Raji (cell line): Measurements from ENCODE around the gene MCTP2.

Source experiments
- POLR2A ChIP-seq: IDR thresholded peaks from 2 replicates; pipeline ENCODE4 v1.6.1; 2011; ENCODE audit warnings: low read depth, low read length, control low read depth; ENCODE audit not compliant: insufficient read depth

Gene MCTP2

GRCh38 chr15:94336817-94337467 is 105.6 kb downstream of the MCTP2 start:
- TF ChIP-seq POLR2A, result no peak

- no peak for TF ChIP-seq POLR2A
Observed at GRCh38 chr15:94338243-94338846, 107.0 kb downstream of the MCTP2 start.

GRCh38 chr15:94346282-94346681 is 114.9 kb downstream of the MCTP2 start:
- TF ChIP-seq POLR2A, result no peak

- TF ChIP-seq POLR2A, result no peak
Observed at GRCh38 chr15:94348084-94348483, 116.7 kb downstream of the MCTP2 start.

- TF ChIP-seq POLR2A, result no peak
Observed at GRCh38 chr15:94351031-94351535, 119.7 kb downstream of the MCTP2 start.

- no peak for TF ChIP-seq POLR2A
Observed at GRCh38 chr15:94352636-94353487, 121.5 kb downstream of the MCTP2 start.

- no peak for TF ChIP-seq POLR2A
Observed at GRCh38 chr15:94353488-94353820, 122.1 kb downstream of the MCTP2 start.

GRCh38 chr15:94354655-94355054 is 123.3 kb downstream of the MCTP2 start:
- no peak for TF ChIP-seq POLR2A

GRCh38 chr15:94359716-94360115 is 128.4 kb downstream of the MCTP2 start:
- no peak for TF ChIP-seq POLR2A

- TF ChIP-seq POLR2A, result no peak
Observed at GRCh38 chr15:94360251-94360685, 128.9 kb downstream of the MCTP2 start.

GRCh38 chr15:94362385-94363092 is 131.2 kb downstream of the MCTP2 start:
- TF ChIP-seq POLR2A, result no peak

GRCh38 chr15:94363382-94363781 is 132.0 kb downstream of the MCTP2 start:
- TF ChIP-seq POLR2A, result no peak

GRCh38 chr15:94366781-94367180 is 135.4 kb downstream of the MCTP2 start:
- no peak for TF ChIP-seq POLR2A

- TF ChIP-seq POLR2A, result no peak
Observed at GRCh38 chr15:94367726-94368535, 136.6 kb downstream of the MCTP2 start.
